IPS-NIHi7 (cell line): ENCODE data around the gene MED12.
"Not testable (repeated sequence)": the region's sequence is repeated elsewhere in the genome, so short reads cannot be mapped to it uniquely, and the experiment has no call there.

Experiments used
- DNase-seq: peaks from one replicate; pipeline ENCODE4 v3.0.0; 2012; ENCODE audit warnings: mixed read lengths; ENCODE audit errors: extremely low spot score

Gene MED12

DNA sequence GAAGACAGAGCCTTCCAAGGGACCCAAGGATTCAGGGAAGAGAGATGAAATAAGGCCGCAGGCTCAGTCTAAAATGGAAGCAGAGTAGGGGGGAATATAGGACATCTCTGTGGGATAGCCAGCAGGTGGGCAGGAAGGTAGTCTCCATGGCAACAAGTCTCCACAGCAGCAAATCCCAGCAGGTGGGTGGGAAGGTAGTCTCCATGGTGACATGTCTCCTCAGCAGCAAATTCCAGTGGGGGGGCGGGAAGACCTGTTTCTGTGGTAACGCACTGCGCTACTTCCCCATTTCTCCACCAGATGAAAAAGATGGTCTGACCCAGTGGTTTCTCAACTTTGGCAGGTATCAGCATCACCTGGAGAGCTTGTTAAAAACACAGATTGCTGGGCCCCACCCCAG, 44.6 kb downstream of the MED12 start:
- DNase-seq: peak; percentile 34

DNA sequence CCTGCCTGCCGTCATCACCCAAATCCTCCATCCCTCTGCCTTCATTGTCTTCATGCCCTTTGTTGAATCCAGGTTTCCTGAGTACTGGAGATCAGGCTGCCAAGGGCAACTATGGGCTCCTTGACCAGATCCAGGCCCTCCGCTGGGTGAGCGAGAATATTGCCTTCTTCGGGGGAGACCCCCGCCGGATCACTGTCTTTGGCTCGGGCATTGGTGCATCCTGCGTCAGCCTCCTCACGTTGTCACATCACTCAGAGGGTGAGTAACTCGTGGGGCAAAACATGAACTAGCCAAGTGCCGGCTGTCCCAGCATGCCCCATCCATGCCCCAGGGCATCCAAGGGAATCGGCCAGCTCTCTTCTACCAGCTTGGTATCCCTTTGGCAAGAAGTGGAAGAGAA, 45.7 kb downstream of the MED12 start:
- DNase-seq: no peak

DNA sequence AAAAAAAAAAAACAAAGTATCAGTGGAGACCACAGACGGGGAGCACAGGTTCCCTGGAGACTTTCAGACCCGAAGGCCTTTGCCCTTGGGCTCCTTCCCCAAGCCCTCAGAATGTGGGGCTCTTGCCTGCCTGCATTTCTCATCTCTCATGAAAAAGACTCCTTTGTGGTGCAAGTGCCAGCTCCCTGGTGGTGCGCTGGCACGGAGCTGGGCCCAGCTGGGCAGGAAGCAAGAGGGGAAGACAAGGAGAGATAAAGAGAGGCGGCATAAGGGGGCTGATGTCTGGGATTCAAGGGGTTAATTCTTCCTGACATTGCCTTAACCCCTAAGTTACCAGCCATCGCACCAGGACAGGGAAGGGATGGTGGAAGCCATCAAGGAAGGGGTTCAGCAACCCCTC, 48.1 kb downstream of the MED12 start:
- no peak for DNase-seq

DNA sequence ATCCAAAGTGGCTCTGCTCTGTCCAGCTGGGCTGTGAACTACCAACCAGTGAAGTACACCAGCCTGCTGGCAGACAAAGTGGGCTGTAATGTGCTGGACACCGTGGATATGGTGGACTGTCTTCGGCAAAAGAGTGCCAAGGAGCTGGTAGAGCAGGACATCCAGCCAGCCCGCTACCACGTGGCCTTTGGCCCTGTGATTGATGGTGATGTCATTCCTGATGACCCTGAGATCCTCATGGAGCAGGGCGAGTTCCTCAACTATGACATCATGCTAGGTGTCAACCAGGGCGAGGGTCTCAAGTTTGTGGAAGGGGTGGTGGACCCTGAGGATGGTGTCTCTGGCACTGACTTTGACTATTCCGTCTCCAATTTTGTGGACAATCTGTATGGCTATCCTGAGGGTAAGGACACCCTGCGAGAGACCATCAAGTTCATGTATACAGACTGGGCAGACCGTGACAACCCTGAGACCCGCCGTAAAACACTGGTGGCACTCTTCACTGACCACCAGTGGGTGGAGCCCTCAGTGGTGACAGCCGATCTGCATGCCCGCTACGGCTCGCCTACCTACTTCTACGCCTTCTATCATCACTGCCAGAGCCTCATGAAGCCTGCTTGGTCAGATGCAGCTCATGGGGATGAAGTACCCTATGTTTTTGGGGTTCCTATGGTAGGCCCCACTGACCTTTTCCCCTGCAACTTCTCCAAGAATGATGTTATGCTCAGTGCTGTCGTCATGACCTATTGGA, 48.8 kb downstream of the MED12 start:
- no peak for DNase-seq

DNA sequence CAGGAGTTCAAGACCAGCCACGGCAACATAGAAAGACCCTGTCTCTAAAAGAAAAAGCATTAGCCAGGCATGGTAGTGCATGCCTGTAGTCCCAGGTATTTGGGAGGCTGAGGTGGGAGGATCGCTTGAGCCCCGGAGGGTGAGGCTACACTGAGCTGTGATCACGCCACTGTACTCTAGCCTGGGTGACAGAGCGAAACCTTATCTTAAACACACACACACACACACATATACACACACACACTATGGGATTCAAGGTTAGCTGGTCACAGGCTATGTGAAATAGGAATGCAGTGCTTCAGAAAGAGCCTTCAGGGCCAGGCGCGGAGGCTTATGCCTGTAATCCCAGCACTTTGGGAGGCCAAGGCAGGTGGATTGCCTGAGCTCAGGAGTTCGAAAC, 49.7 kb downstream of the MED12 start:
- no peak for DNase-seq

DNA sequence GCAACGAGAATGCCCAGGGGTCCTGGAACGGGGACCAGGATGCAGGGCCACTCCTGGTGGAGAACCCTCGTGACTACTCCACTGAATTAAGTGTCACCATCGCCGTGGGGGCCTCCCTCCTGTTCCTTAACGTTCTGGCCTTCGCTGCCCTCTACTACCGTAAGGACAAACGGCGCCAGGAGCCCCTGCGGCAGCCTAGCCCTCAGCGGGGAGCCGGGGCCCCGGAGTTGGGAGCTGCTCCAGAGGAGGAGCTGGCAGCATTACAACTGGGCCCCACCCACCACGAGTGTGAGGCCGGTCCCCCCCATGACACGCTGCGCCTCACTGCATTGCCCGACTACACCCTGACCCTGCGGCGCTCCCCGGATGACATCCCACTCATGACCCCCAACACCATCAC, 51.2 kb downstream of the MED12 start:
- DNase-seq: no peak

GRCh38 chrX:71170660-71171059, 52.3 kb downstream of the MED12 start:
- no peak for DNase-seq

DNA sequence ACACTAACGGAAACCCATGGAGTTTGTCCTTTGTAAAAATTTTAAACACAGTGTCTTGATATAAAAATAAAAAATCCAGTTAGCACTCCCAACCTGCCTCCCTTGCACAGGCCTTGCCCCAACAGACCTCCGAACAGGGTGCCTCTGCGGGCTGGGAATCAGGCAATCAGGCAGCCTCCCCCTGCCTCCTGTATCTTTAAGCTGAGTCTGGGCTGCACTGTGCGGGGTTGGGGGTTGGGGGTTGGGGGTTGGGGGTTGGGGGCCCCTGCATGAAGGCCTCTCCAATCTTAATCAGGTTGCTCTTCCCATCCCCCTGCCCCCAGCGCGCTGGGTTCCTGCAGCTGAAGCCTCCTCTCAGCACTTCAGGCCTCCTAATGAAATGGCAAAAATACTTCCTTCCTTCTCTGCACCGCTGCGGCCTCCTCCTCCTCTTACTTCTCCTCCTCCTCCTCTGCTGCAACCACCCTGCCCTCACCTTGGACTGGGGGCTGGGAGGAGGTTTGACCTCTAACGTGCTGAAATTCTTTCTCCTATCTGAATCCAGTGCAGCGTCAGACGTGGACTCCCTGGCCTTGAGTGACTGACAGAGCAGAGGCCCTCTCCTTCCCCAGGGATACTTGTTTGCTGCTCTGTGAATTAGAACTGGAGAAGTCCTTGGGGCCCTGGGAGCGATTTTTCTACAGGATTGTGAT, 52.9 kb downstream of the MED12 start:
- DNase-seq: peak; percentile 12

GRCh38 chrX:71173440-71173839, 55.0 kb downstream of the MED12 start:
- no peak for DNase-seq

DNA sequence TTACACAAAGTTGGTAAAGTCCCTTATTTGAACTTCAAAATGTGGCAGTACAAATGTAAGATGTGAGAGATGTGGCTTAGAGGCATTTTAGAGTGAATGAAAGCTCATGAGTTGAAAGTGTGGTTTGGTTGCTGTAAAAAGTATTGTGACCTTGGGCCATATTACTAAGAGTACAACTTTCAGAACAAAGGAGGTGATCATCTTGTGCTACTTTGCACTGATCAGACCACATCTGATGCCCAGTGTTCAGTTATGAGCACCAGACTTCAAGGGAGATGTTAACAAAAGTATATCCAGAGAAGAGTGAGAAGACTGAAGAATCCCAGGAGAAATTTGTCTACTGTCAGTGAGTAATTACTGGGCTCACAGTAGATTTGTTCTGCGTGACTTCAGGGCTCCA, 56.4 kb downstream of the MED12 start:
- DNase-seq: no peak

- DNase-seq: no peak
Measured at GRCh38 chrX:71175531-71175930, 57.1 kb downstream of the MED12 start.

DNA sequence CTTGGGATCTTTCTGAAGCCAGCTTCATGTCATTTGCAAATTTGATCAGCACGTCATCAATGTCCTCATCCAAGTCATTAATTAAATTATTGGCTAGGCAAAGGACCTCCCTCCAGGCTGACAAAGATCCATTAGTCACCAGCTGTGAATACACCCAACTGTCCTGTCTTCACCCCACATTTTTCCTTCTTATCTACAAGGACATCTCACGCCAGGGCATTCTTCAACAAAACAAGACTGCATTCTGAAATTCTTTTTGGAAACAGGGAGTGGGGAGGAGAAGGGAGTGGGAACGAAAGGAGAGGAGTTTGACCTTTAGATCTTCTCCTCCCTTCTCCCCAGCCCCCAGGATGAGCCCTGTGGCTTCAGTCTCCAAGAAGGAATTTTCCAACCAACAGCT, 58.9 kb downstream of the MED12 start:
- no peak for DNase-seq

DNA sequence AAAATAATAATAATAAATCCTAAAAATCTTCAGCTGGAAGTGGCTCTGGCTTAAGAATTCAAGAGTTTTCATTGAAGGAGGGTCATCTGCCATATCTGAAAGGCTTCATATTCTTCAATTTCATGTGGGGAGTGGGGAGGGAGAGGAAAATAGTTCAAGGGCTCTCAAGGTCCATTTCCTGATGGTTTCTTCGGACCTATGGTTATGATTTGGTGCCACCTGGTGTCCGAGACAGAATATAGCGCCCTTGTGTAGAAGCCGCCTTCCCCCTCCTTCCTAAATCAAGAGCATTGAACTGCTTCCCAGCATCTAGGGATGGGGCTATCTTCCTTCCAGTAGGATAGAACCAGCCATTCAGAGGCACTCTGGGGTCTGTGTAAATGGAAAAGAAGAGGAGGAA, 60.5 kb downstream of the MED12 start:
- peak; percentile 57 for DNase-seq

- not testable (repeated sequence) for DNase-seq
Measured at GRCh38 chrX:71180579-71181265, 62.3 kb downstream of the MED12 start.

DNA sequence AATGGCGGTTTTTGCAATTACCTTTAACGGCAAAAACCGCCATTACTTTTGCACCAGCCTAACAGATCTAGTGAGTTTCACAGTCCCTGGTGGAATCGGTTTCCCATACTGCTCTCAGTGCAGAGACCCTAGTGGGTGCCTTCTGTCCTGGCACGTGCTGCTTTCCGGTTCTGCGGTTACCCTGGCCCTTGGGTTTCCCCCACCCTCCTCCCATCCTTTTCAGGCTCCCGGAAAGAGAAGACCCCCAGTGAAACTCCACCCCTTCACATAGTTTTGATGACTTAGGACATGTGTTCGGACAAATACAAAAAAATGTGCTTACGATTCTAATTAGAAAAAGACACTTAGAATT, 63.1 kb downstream of the MED12 start:
- DNase-seq: peak; percentile 21

- peak; percentile 82 for DNase-seq
Measured at GRCh38 chrX:71181910-71182799, 63.8 kb downstream of the MED12 start.

GRCh38 chrX:71182871-71183270, 64.5 kb downstream of the MED12 start:
- no peak for DNase-seq

DNA sequence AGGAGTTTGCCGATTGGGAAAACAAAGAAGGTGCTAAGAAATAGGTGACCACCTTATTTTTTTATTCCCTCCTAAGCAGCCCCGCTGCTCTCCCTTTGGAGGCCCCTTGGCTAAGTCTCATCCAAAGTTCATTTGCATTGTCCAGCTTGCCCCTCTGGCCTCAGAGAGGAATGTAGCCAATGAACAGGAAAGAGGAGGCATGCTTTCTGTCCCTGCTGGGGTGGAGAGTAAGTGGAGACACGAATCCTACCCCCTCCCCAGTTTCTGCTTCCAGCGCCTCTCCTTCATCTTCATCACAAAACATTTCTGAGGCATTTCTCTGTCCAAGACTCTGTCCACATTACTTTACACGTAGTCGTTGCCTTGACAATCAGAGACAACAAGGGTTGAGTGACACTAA, 64.9 kb downstream of the MED12 start:
- DNase-seq: no peak

- DNase-seq: no peak
Measured at GRCh38 chrX:71184092-71184491, 65.7 kb downstream of the MED12 start.

- no peak for DNase-seq
Measured at GRCh38 chrX:71184803-71185495, 66.6 kb downstream of the MED12 start.

- DNase-seq: no peak
Measured at GRCh38 chrX:71191248-71191647, 72.9 kb downstream of the MED12 start.
